Keratinocyte (primary cell): ENCODE measurements around the gene MRS2. TPM values are rescaled to one million over a fixed set of nuclear protein-coding genes. Genes with fewer than 3 reads are reported as not detected.

Experiments
- DNase-seq: peaks from one replicate; pipeline ENCODE4 v3.0.0-alpha.2; 2011; ENCODE audit warnings: low read depth, missing footprints, low spot score
- FAIRE-seq: peaks from 2 replicates; lab custom pipeline; 2011; peaks lifted over from hg19 to GRCh38; lab: Jason Lieb, UNC
- H2AFZ ChIP-seq: 2 replicates; pipeline ENCODE4 v1.6.0; 2012; ENCODE audit warnings: low read length, control low read depth, inconsistent platforms; ENCODE audit not compliant: control insufficient read depth
- H3K27ac ChIP-seq: 2 replicates; pipeline ENCODE4 v1.5.1; 2011; ENCODE audit warnings: low read length; ENCODE audit not compliant: control insufficient read depth, insufficient read depth
- H3K27me3 ChIP-seq: 3 replicates; pipeline ENCODE4 v1.6.0; 2011; ENCODE audit warnings: low read length; ENCODE audit not compliant: control insufficient read depth, insufficient read depth; ENCODE audit errors: extremely low read depth
- H3K36me3 ChIP-seq, 2 experiments: 2 replicates in 1 of 2; 3 replicates in 1 of 2; pipeline ENCODE4 v1.5.1; 2011; ENCODE audit warnings: low read length in 2 of 2, mild to moderate bottlenecking in 1 of 2; ENCODE audit not compliant: control insufficient read depth in 2 of 2, insufficient read depth in 2 of 2; ENCODE audit errors: extremely low read depth in 1 of 2
- H3K4me1 ChIP-seq: 3 replicates; pipeline ENCODE4 v1.5.1; 2011; ENCODE audit warnings: low read length; ENCODE audit not compliant: control insufficient read depth, insufficient read depth; ENCODE audit errors: extremely low read depth
- H3K4me2 ChIP-seq: 3 replicates; pipeline ENCODE4 v1.6.0; 2011; ENCODE audit warnings: low read depth, low read length; ENCODE audit not compliant: control insufficient read depth, insufficient read depth; ENCODE audit errors: extremely low read depth
- H3K4me3 ChIP-seq, 3 experiments: fragments of 200-600 bp in 1 of 3; sonication (generic) in 1 of 3; 2 replicates in 2 of 3; 3 replicates in 1 of 3; pipeline ENCODE4 v1.5.1; 2011 to 2016; ENCODE audit warnings: low read length in 3 of 3, mild to moderate bottlenecking in 3 of 3, control low read depth in 2 of 3, inconsistent platforms in 1 of 3, low read depth in 1 of 3, mixed read lengths in 1 of 3, mixed run types in 1 of 3, moderate library complexity in 1 of 3; ENCODE audit not compliant: control insufficient read depth in 2 of 3, insufficient read depth in 2 of 3; ENCODE audit errors: extremely low read depth in 1 of 3
- H3K79me2 ChIP-seq: 2 replicates; pipeline ENCODE4 v1.6.0; 2012; ENCODE audit warnings: low read length; ENCODE audit not compliant: control insufficient read depth, insufficient read depth
- H3K9ac ChIP-seq: 3 replicates; pipeline ENCODE4 v1.6.0; 2011; ENCODE audit warnings: low read length; ENCODE audit not compliant: control insufficient read depth, insufficient read depth; ENCODE audit errors: extremely low read depth
- H3K9me1 ChIP-seq: 3 replicates; pipeline ENCODE4 v1.6.0; 2011; ENCODE audit warnings: low read length; ENCODE audit not compliant: control insufficient read depth, insufficient read depth; ENCODE audit errors: extremely low read depth
- H3K9me3 ChIP-seq: 2 replicates; pipeline ENCODE4 v1.5.1; 2012; ENCODE audit warnings: low read depth, low read length; ENCODE audit not compliant: control insufficient read depth
- H4K20me1 ChIP-seq: 3 replicates; pipeline ENCODE4 v1.6.0; 2011; ENCODE audit warnings: low read length; ENCODE audit not compliant: control insufficient read depth, insufficient read depth; ENCODE audit errors: extremely low read depth
- EZH2 ChIP-seq: IDR thresholded peaks from one replicate; pipeline ENCODE4 v1.6.1; 2012; ENCODE audit warnings: inconsistent platforms, mild to moderate bottlenecking, low read length, moderate library complexity
- dilution Hi-C: fragments of 300-500 bp; cut with MboI; formaldehyde crosslinking; loops from one replicate; pipeline ENCODE4 v1.7.0; 2020; ENCODE audit warnings: low sequenced_read_pairs; ENCODE audit not compliant: extremely low pct_ligation_motif_present
- polyA plus RNA-seq, 5 experiments: library from polyadenylated mRNA; depleted of rRNA in 3 of 5; stranded (reverse) in 3 of 5; stranded (forward) in 1 of 5; unstranded in 1 of 5; fragments of >200 nt; gene quantifications; 1 replicate in 1 of 5; 2 replicates in 3 of 5; 3 replicates in 1 of 5; pipeline versions ENCODE4 v1.2.1 to v1.2.3, GENCODE V29; 2011 to 2012; ENCODE audit warnings: missing spikeins in 2 of 5, low read depth in 1 of 5, low replicate concordance in 1 of 5
- TF ChIP-seq, protein P1 (sequence below), 3 experiments: IDR thresholded peaks in 1 of 3; conservative IDR thresholded peaks in 1 of 3; optimal IDR thresholded peaks in 1 of 3; 2 replicates in 2 of 3; 3 replicates in 1 of 3; pipeline versions ENCODE3 to v1.5.1; 2011; ENCODE audit warnings: low read length in 3 of 3, mild to moderate bottlenecking in 3 of 3, moderate library complexity in 2 of 3, control low read depth in 1 of 3, inconsistent platforms in 1 of 3; ENCODE audit not compliant: insufficient read depth in 2 of 3; ENCODE audit errors: extremely low read depth in 1 of 3

MRS2 gene
- polyA plus RNA-seq, 1 donor (not counting 4 experiments of a cell fraction or from before 2014, with no cell fraction given): 26.9 TPM

DNA sequence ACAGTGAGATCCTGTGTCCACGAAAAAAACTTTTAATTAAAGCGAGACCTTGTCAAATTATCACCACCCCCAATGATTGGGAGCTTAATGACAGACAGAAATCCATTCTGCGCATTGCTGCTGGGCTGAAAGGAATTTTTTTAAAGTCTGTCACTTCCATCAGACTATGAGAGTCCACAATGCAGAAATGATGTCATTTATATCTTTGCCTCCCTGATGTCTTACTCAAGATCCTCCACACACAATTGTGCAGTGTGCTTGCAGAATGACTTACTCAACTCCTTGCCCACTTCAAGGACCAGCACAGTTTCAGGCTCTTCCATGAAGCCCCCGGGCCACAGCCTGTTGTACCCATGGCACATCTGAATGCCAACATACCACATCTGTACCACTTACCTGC is 45.7 kb downstream of the MRS2 start:
- no peaks in the 10 kb centered on the region for H3K9me1 ChIP-seq
- no peaks in the 10 kb centered on the region for H3K79me2 ChIP-seq
- H3K36me3 ChIP-seq: no peaks in the 10 kb centered on the region
- no peak overlapping the region for H3K4me3 ChIP-seq
- FAIRE-seq: no peak
- TF ChIP-seq EZH2: no peak
- TF ChIP-seq, protein P1, sequence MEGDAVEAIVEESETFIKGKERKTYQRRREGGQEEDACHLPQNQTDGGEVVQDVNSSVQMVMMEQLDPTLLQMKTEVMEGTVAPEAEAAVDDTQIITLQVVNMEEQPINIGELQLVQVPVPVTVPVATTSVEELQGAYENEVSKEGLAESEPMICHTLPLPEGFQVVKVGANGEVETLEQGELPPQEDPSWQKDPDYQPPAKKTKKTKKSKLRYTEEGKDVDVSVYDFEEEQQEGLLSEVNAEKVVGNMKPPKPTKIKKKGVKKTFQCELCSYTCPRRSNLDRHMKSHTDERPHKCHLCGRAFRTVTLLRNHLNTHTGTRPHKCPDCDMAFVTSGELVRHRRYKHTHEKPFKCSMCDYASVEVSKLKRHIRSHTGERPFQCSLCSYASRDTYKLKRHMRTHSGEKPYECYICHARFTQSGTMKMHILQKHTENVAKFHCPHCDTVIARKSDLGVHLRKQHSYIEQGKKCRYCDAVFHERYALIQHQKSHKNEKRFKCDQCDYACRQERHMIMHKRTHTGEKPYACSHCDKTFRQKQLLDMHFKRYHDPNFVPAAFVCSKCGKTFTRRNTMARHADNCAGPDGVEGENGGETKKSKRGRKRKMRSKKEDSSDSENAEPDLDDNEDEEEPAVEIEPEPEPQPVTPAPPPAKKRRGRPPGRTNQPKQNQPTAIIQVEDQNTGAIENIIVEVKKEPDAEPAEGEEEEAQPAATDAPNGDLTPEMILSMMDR (optimal IDR thresholded peaks at IDR 0.05 in 1 of 3, IDR thresholded peaks at IDR 0.05 in 1 of 3, conservative IDR thresholded peaks at IDR 0.05 in 1 of 3; ENCODE audit: extremely low read depth in 1 of 3, insufficient read depth in 2 of 3, low read length in 3 of 3): no peak
- H3K4me2 ChIP-seq: no peak overlapping the region
- no peak overlapping the region for H3K27ac ChIP-seq
- H2AFZ ChIP-seq: no peak overlapping the region
- no peak for DNase-seq
- H3K27me3 ChIP-seq: no peaks in the 10 kb centered on the region
- no peaks in the 10 kb centered on the region for H3K9me3 ChIP-seq
- no peak overlapping the region for H3K9ac ChIP-seq
- no peaks in the 10 kb centered on the region for H4K20me1 ChIP-seq
- H3K4me1 ChIP-seq: no peaks in the 10 kb centered on the region
- dilution Hi-C loops: no loop called here

DNA sequence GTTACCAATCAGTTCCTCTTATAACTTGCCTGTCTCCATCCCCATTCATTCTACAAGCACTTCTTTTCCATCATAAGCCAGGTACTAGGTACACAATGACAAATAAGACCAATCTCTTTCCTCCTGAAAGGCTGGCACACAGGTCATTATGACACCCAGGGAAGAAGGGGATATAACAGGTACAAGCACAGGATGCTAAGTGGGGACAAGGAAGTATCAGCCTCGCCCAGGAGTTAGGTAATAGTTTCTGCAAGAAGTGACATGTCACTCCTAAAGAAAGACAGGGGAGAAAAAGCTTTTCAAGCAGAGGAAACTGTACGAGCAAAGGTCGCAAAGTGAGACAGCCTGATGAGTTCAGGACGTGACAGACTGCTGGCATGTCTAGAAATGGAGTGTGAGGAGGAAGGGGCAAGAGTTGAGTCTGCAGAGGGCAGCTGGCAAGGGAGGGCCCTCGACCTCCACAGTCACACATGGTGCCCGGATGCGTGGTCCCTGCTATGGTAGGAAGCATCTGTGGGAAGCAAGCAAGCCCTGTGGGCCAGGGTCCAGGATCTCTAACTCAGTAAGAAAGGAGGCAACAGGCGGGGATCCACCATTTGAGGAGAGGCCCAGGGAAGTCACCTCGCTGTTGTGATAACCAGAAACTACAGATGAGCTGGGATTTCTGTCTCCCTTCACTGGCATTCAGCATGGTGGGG is 46.2 kb downstream of the MRS2 start:
- Histone ChIP-seq H3K36me3 (no peaks in the 10 kb centered on the region), H2AFZ (no peak overlapping the region), H3K4me3 (no peak overlapping the region), H3K27ac (no peak overlapping the region), H3K79me2 (no peaks in the 10 kb centered on the region), H3K9me1 (no peaks in the 10 kb centered on the region), H3K9ac (no peak overlapping the region), H3K4me1 (no peaks in the 10 kb centered on the region), H3K9me3 (no peaks in the 10 kb centered on the region), H4K20me1 (no peaks in the 10 kb centered on the region), H3K4me2 (no peak overlapping the region), H3K27me3 (no peaks in the 10 kb centered on the region)
- TF ChIP-seq EZH2: no peak
- TF ChIP-seq, protein P1 (optimal IDR thresholded peaks at IDR 0.05 in 1 of 3, IDR thresholded peaks at IDR 0.05 in 1 of 3, conservative IDR thresholded peaks at IDR 0.05 in 1 of 3; ENCODE audit: extremely low read depth in 1 of 3, insufficient read depth in 2 of 3, low read length in 3 of 3): no peak
- dilution Hi-C loops: no loop called here
- DNase-seq: no peak
- FAIRE-seq: no peak
